ENCODE results near the gene UBE2G2. TPM values are rescaled to one million over a fixed set of nuclear protein-coding genes. Genes with fewer than 3 reads are reported as not detected.

Gene UBE2G2
- 10 to 100 TPM; 85.2 to 95.6 TPM for total RNA-seq

- Mint-ChIP-seq H3K27ac (peak within 1 kb of the TSS; percentile 97), H3K27me3 (ENCODE audit: low read depth) (no peaks in the 10 kb centered on the region), H3K4me1 (ENCODE audit: low read depth) (peaks cover 50% of the 10 kb centered on the region), H3K4me3 (peak within 1 kb of the TSS; percentile 96 to 99), H3K36me3 (ENCODE audit: insufficient read depth in 2 of 2) (peaks cover 6 to 27% of the 10 kb centered on the region in 2 donors), H3K9me3 (no peaks in the 10 kb centered on the region)
- ATAC-seq (replicated peaks in 1 of 2) (peak; percentile 97 to 98), DNase-seq (peak; percentile 91 to 94)
Observed at GRCh38 chr21:44801468-44802395, at the start of gene UBE2G2. UBE2G2 (minus strand) TSS chr21:44801820; CDS start chr21:44801748, 72 bp downstream.

- ATAC-seq (replicated peaks in 1 of 2) (no peak), DNase-seq (no peak)
- Mint-ChIP-seq H3K4me1 (ENCODE audit: low read depth) (peaks cover 40% of the 10 kb centered on the region), H3K4me3 (peak overlapping the region in 1 of 2 donors; percentile 14), H3K9me3 (no peaks in the 10 kb centered on the region), H3K27me3 (ENCODE audit: low read depth) (no peaks in the 10 kb centered on the region), H3K36me3 (ENCODE audit: insufficient read depth in 2 of 2) (peaks cover 2 to 14% of the 10 kb centered on the region in 2 donors), H3K27ac (peak overlapping the region; percentile 37)
Observed at GRCh38 chr21:44850905-44851657, 49.5 kb upstream of the UBE2G2 start.

GRCh38 chr21:44850208-44850800 is 48.7 kb upstream of the UBE2G2 start:
- ATAC-seq (replicated peaks in 1 of 2) (no peak), DNase-seq (no peak)
- Mint-ChIP-seq H3K4me1 (ENCODE audit: low read depth) (peaks cover 41% of the 10 kb centered on the region), H3K9me3 (no peaks in the 10 kb centered on the region), H3K4me3 (no peak overlapping the region), H3K27me3 (ENCODE audit: low read depth) (no peaks in the 10 kb centered on the region), H3K36me3 (ENCODE audit: insufficient read depth in 2 of 2) (peaks cover 2 to 11% of the 10 kb centered on the region in 2 donors), H3K27ac (no peak overlapping the region)

GRCh38 chr21:44849616-44850130 is 48.1 kb upstream of the UBE2G2 start:
- Mint-ChIP-seq H3K36me3 (ENCODE audit: insufficient read depth in 2 of 2) (peaks cover 2 to 11% of the 10 kb centered on the region in 2 donors), H3K27ac (no peak overlapping the region), H3K9me3 (no peaks in the 10 kb centered on the region), H3K27me3 (ENCODE audit: low read depth) (no peaks in the 10 kb centered on the region), H3K4me1 (ENCODE audit: low read depth) (peaks cover 35% of the 10 kb centered on the region), H3K4me3 (no peak overlapping the region)
- DNase-seq: no peak
- ATAC-seq (replicated peaks in 1 of 2): no peak

GRCh38 chr21:44848821-44849521 is 47.4 kb upstream of the UBE2G2 start:
- H3K27ac Mint-ChIP-seq: no peak overlapping the region
- H3K36me3 Mint-ChIP-seq (ENCODE audit: insufficient read depth in 2 of 2): peaks cover 2 to 5% of the 10 kb centered on the region in 2 donors
- no peak overlapping the region for H3K4me3 Mint-ChIP-seq
- H3K4me1 Mint-ChIP-seq (ENCODE audit: low read depth): peaks cover 28% of the 10 kb centered on the region
- DNase-seq (no peak), ATAC-seq (replicated peaks in 1 of 2) (no peak)
- H3K9me3 Mint-ChIP-seq: no peaks in the 10 kb centered on the region
- H3K27me3 Mint-ChIP-seq (ENCODE audit: low read depth): no peaks in the 10 kb centered on the region

- H3K27ac Mint-ChIP-seq: no peak overlapping the region
- no peak for ATAC-seq (replicated peaks in 1 of 2)
- DNase-seq: no peak
- peaks cover 2 to 5% of the 10 kb centered on the region in 2 donors for H3K36me3 Mint-ChIP-seq (ENCODE audit: insufficient read depth in 2 of 2)
- H3K9me3 Mint-ChIP-seq: no peaks in the 10 kb centered on the region
- peaks cover 25% of the 10 kb centered on the region for H3K4me1 Mint-ChIP-seq (ENCODE audit: low read depth)
- no peaks in the 10 kb centered on the region for H3K27me3 Mint-ChIP-seq (ENCODE audit: low read depth)
- H3K4me3 Mint-ChIP-seq: no peak overlapping the region
Observed at GRCh38 chr21:44847261-44848056, 45.8 kb upstream of the UBE2G2 start.

- H3K27me3 Mint-ChIP-seq (ENCODE audit: low read depth): no peaks in the 10 kb centered on the region
- peak overlapping the region; percentile 52 for H3K27ac Mint-ChIP-seq
- H3K9me3 Mint-ChIP-seq: no peaks in the 10 kb centered on the region
- peaks cover 2 to 5% of the 10 kb centered on the region in 2 donors for H3K36me3 Mint-ChIP-seq (ENCODE audit: insufficient read depth in 2 of 2)
- peak overlapping the region; percentile 76 to 85 for H3K4me3 Mint-ChIP-seq
- ATAC-seq (replicated peaks in 1 of 2) (peak; percentile 31 to 39), DNase-seq (peak; percentile 19 to 27)
- H3K4me1 Mint-ChIP-seq (ENCODE audit: low read depth): peaks cover 17% of the 10 kb centered on the region
Observed at GRCh38 chr21:44846485-44847260, 45.1 kb upstream of the UBE2G2 start.

GRCh38 chr21:44846224-44846484 is 44.5 kb upstream of the UBE2G2 start:
- H3K4me3 Mint-ChIP-seq: peak overlapping the region; percentile 76 to 85
- H3K9me3 Mint-ChIP-seq: no peaks in the 10 kb centered on the region
- peaks cover 2 to 4% of the 10 kb centered on the region in 2 donors for H3K36me3 Mint-ChIP-seq (ENCODE audit: insufficient read depth in 2 of 2)
- no peaks in the 10 kb centered on the region for H3K27me3 Mint-ChIP-seq (ENCODE audit: low read depth)
- peaks cover 12% of the 10 kb centered on the region for H3K4me1 Mint-ChIP-seq (ENCODE audit: low read depth)
- peak overlapping the region; percentile 52 for H3K27ac Mint-ChIP-seq
- DNase-seq: no peak
- ATAC-seq (replicated peaks in 1 of 2): no peak

GRCh38 chr21:44845418-44846223 is 44.0 kb upstream of the UBE2G2 start:
- DNase-seq (peak; percentile 69 to 71), ATAC-seq (replicated peaks in 1 of 2) (peak; percentile 86 to 89)
- H3K27me3 Mint-ChIP-seq (ENCODE audit: low read depth): no peaks in the 10 kb centered on the region
- no peak overlapping the region for H3K27ac Mint-ChIP-seq
- H3K36me3 Mint-ChIP-seq (ENCODE audit: insufficient read depth in 2 of 2): no peaks in the 10 kb centered on the region
- peak overlapping the region; percentile 76 to 85 for H3K4me3 Mint-ChIP-seq
- peaks cover 9% of the 10 kb centered on the region for H3K4me1 Mint-ChIP-seq (ENCODE audit: low read depth)
- H3K9me3 Mint-ChIP-seq: no peaks in the 10 kb centered on the region

- Mint-ChIP-seq H3K36me3 (ENCODE audit: insufficient read depth in 2 of 2) (no peaks in the 10 kb centered on the region), H3K27me3 (ENCODE audit: low read depth) (no peaks in the 10 kb centered on the region), H3K4me3 (no peak overlapping the region), H3K27ac (no peak overlapping the region), H3K9me3 (no peaks in the 10 kb centered on the region), H3K4me1 (ENCODE audit: low read depth) (peaks cover 9% of the 10 kb centered on the region)
- no peak for DNase-seq
- ATAC-seq (replicated peaks in 1 of 2): no peak
Observed at GRCh38 chr21:44844256-44844655, 42.6 kb upstream of the UBE2G2 start.

Data from activated T-cell treated with anti-CD3 and anti-CD28 coated beads, Interleukin-2, amount 50 U/mL, for 72 hours (primary cell).